Ureter (tissue), 1 donor: ENCODE data around the gene CELA3B. TPM values are rescaled to one million over a fixed set of nuclear protein-coding genes. Genes with fewer than 3 reads are reported as not detected.
"Not testable (repeated sequence)": the region's sequence is repeated elsewhere in the genome, so short reads cannot be mapped to it uniquely, and the experiment has no call there.

Experiments used
- DNase-seq: peaks from one replicate; pipeline ENCODE4 v3.0.0-alpha.2; 2020; ENCODE audit warnings: low spot score
- total RNA-seq: library from RNA; stranded (reverse); gene quantifications from one replicate; pipeline ENCODE4 v1.2.4, GENCODE V29; 2023
- donor health status: DM: yes; HTN: yes; CAD: no.

CELA3B gene
- total RNA-seq, 1 donor from 2014 or later: not detected

DNA sequence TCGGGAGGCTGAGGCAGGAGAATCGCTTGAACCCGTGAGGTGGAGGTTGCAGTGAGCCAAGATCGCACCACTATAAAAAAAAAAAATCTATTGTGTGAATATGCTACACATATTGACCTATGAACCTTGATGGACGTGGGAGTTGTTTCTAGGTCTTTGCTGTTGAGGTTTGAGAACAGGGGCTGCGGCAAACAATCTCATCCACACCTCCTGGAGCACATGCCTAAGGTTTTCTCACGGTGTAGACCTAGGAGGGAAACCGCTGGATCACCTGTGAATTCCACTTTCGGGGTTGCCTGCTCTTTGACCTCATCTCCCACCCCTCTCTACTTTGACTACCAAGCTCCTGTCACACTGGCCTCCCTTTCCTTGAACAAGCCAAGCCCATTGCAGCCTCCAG lies 1.5 kb upstream of the CELA3B start:
- DNase-seq: not testable (repeated sequence)

DNA sequence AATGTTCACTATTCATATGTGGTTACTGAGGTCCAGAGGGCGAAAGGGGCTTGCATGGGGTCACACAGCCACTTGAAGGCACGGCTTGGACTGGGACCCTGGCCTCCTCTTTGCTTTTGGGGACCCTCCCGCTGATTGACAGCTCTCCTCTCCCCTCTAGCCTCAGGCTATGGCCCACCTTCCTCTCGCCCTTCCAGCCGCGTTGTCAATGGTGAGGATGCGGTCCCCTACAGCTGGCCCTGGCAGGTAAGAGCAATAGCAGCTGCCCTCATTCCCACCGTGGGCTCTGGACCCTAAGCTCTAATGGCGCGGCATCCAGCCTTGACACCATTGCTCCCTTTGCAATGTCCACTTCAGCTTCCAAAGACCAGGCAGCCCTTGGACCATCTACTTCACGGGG lies 1.4 kb downstream of the CELA3B start:
- not testable (repeated sequence) for DNase-seq

DNA sequence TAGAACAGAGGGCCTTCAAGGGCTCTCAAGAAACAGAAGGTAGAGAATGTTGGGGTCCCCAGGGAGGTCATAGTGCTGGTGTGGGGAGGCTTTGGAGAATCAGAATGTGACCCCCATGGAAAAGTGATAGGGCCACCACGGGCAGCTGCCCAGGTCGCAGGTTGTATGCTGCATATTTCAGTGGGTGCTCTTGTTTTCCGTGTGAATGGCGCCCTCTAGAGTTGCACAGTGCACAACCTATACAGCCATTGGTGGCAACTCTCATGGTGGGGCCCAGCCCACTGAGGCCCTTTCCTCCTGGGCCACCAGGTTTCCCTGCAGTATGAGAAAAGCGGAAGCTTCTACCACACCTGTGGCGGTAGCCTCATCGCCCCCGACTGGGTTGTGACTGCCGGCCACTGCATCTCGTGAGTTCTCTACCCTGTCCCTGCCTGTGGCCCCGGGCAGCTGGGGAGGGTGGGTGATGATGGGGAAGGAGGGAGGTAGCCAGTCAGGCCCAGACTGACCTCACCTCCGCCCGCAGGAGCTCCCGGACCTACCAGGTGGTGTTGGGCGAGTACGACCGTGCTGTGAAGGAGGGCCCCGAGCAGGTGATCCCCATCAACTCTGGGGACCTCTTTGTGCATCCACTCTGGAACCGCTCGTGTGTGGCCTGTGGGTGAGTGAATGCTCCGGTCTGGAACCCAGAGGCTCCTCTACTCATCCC lies 3.8 kb downstream of the CELA3B start:
- not testable (repeated sequence) for DNase-seq

DNA sequence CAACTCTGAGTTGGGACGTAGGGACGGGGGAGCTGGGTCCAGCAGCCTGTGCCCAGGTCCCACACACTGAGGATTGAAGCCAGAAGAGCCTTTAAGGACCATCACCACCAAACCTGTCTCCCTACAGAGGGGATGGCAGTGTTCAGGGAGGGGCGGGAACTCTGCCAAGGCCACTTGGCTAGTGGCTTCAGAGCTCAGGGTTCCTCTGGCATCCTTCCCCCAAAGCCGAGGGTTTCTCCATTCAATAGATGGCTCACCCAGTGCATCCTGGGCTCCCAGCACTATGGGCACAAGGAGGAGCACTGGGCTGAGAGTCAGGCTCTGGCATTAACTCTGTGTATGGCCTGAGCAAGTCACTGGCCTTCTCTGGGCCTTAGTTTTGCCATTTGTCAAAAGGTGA lies 4.4 kb downstream of the CELA3B start:
- not testable (repeated sequence) for DNase-seq

DNA sequence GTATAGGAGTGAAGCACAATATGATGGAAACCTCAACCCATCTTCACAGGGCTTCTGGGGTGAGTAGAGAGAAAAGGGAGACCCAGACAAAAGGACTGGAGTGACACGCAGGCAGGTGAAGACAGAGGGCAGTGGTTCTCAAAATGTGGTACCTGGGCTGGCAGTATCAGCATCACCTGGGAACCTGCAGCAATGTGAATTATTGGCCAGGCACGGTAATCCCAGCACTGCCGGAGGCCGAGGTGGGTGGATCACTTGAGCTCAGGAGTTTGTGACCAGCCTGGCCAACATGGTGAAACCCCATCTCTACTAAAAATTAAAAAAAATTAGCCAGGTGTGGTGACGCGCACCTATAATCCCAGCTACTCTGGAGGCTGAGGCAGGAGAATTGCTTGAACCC lies 5.3 kb downstream of the CELA3B start:
- not testable (repeated sequence) for DNase-seq

DNA sequence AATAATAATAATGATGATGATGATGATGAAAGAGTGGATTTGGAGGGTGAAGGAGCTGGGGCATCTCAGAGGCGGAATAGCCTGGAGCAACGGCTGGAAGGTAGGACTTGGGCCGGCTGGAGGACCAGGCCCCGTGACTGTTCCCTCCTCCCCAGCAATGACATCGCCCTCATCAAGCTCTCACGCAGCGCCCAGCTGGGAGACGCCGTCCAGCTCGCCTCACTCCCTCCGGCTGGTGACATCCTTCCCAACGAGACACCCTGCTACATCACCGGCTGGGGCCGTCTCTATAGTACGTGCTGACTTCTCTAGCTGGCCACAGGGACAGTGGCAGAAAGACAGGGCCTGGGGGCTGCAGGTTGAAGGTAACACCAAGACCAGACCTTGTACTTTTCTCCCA lies 6.7 kb downstream of the CELA3B start:
- not testable (repeated sequence) for DNase-seq

DNA sequence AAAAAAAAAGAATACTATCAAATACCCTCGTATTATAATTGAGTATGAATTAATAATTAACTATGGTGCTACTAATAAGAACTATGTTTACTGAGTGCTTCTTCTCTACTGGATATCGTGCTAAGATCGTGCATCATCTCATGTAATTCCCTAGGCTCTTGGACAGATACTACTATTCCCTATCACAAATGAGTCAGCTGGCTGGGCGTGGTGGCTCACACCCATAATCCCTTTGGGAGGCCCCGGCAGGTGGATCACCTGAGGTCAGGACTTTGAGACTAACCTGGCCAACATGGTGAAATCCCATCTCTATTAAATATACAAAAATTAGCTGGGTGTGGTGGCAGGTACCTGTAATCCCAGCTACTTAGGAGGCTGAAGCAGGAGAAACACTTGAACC lies 9.1 kb downstream of the CELA3B start:
- not testable (repeated sequence) for DNase-seq

DNA sequence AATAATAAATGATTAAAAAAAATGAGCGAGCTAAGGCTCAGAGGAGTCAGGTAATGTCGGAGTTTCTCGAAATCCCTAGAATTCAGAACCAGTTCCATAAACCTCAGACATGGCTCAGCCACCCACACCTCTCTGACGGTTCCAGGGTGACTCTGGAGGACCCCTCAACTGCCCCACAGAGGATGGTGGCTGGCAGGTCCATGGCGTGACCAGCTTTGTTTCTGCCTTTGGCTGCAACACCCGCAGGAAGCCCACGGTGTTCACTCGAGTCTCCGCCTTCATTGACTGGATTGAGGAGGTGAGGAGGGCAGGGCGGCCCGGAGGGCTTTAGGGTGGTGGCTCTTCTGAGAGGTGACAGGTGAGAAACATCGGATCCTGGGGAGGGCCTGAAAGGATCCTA lies 9.6 kb downstream of the CELA3B start:
- DNase-seq: not testable (repeated sequence)

DNA sequence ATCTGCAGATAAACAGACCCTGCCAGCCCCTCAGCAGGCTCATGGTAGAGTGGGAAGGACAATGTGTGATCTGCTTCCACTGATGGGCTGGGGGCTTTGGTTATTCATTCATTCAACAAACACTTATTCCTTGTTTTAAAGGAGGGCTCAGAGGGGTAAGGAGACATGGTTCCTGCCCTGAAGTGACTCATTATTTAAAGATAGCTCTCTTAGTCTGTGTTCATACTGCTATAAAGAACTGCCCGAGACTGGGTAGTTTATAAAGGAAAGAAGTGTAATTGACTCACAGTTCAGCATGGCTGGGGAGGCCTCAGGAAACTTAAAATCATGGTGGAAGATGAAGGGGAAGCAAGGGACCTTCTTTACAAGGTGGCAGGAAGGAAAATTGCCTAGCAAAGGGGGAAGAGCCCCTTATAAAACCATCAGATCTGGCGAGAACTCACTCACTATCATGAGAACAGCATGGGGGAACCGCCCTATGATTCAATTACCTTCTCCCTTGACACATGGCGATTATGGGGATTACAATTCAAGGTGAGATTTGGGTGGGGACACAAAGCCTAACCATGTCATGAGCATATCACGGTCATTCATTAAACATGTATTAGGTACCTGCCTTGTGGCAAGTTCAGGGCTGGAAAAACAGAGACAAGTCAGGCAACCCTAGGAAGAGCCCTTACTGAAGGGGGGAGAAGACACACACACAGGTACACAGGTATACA lies 13.0 kb downstream of the CELA3B start:
- DNase-seq: not testable (repeated sequence)

DNA sequence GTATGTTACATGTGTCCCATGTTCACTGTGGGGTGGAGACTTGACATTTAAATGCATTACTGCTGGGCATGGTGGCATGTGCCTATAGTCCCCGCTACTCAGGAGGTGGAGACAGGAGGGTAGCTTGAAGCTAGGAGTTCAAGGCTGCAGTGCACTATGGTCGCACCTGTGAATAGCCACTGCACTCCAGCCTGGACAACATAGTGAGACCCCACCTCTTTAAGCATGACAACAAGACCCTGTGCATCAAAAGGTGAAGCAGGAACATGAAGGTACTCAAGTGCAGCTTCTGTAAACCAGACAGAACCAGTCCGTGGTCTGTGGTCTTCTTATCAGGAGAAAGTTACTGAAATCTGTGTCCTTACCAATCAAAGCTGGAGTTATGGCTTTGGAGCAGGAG lies 15.4 kb downstream of the CELA3B start:
- DNase-seq: not testable (repeated sequence)

DNA sequence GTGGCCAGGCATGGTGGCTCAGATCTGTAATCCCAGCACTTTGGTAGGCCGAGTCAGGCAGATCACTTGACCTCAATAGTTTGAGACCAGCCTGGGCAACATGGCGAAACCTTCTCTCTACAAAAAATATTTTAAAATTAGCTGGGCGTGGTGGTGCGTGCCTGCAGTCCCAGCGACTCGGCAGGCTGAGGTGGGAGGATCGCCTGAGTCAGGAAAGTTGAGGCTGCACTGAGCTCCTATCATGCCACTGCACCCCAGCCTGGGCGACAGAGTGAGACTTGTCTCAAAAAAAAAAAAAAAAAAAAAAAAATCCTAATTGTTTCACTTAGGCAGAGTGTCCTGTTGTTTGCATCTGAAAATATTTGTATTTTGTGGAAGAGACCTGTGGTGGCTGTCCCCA lies 17.9 kb downstream of the CELA3B start:
- not testable (repeated sequence) for DNase-seq

DNA sequence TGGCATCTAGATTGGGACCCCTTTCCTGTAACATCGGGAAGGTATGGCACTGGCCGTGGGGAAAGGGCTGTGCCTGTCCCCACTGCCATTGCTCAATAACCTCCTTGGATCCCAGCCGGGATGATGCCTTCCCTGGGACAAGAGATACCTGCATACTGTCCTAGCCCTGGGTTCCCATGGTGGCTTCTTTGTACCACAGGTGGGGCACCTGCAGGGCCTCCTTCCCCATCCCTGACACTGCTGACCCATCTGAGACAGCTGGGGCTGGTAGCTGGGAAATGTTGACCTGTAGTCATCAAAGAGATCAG lies 19.8 kb downstream of the CELA3B start:
- DNase-seq: not testable (repeated sequence)

DNA sequence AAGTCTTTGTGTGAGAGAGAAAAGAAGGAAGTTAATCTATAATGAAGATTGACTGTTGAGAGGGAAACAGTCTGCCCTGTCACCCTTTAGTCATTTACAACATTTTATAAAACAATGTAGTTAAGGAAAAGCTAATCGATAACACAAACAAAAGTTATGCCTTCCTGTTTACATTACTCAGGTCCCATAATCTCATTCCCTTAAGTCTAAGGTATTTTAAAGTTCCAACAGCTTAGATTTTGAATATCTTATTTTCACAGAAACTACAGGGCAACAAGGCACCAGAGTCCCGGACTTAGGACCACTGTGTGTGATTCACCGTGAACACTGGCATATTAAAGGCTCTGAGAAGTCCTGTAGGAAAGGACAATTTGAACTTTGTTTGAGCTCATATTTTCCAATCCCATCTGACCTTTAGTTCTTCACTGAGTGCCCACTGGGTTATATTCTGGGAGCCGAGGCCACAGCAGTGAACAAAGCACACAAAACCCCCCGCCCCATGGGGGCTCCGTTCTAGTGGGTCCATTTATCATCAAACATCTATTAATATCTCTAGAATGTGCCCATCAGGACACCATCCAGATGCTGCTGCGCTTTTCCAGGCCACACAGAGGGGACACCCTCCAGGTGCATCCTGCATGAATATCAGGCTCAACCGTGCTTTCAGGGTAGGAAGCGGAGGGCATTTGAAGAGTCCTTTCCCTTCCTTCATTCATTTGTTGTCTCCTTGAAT lies 21.2 kb downstream of the CELA3B start:
- DNase-seq: not testable (repeated sequence)

DNA sequence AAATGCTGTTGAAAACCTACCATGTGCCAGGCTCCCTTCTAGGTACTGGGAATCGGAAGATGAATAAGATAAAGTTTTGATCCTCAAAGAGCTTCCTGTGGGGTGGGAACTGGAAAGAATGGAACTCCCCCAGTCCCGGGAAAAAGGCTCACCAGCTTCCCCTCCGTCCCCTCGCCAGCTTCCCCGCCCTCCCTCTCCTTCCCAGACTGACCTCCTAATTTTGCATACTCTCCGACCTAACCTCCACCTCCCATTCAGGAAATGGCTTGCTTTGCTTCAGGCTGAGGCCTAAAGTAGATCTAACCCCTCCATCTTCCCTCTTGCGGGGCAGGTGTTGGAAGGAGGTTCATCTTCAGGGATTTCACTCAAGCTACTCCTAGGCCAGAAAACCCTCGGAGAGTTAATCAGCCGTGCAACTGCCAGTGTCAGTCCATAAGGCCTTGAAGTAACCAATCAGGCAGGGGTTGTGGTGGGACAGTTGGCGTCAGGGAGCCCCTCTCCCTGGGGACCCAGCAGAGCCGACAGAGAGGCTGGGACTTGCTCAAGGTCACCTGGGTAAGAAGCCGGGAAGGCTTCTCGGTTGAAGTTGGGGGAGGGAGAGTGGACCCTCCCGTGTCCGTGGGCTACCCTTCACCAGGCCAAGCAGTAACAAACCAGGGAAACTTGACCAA lies 21.9 kb downstream of the CELA3B start:
- not testable (repeated sequence) for DNase-seq

DNA sequence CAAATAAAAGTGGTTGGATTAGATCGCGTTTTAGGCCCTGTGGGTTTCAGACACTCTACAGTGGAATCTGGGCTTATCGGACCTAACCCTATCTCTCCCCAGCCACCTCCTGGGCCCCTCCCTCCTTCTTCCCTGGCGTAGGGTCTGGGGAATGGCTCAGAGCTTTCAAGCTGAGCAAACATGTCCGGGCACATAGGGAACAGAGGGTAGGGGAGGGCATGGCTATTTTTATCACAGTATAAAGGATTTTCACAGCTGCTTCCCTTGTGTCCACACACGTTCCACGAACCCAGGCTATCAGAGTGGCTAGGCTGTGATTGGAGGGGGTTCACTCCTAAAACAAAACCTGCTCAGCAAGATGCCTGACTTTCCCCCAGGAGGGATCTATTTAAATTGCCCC lies 22.8 kb downstream of the CELA3B start:
- DNase-seq: not testable (repeated sequence)

DNA sequence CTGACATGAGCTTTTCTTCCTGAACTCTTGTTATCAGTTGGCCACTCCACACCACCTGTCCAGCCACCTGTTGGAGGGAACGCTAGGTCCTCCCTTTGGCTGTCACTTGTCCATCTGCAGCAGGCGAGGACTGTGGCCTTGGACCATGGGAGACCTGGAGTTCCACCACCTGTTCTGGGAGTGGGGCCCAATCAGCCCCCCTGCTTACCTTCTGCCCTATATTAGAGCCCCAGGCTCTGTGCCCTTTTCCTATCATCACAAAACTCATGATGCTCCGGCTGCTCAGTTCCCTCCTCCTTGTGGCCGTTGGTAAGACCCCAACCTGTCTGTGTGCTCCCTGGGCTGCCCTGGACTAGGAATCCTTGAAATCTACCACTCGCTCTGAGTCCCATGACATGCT lies 24.6 kb downstream of the CELA3B start, which contains the start of gene CELA3A:
TSS of gene CELA3A (plus strand) at position 249 of the 400 bp plus-strand sequence. CDS start at position 267, 18 bp downstream.
- DNase-seq: no peak

DNA sequence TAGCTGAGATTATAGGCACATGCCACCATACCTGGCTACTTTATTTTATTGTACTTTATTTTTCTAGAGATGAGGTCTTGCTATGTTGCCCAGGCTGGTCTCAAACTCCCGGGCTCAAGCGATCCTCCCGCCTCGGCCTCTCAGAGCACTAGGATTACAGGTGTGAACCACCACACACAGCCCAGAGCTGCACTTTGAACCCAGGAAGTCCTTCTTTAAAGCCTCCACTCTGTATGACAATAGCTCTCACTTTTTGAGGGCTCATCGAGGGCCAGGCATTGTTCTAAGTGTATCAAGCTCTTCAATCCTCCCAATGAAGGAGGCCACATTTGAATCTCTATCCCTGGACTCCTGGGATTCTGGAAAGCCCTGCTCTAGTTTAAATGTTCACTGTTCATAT lies 25.6 kb downstream of the CELA3B start:
- DNase-seq: not testable (repeated sequence)

DNA sequence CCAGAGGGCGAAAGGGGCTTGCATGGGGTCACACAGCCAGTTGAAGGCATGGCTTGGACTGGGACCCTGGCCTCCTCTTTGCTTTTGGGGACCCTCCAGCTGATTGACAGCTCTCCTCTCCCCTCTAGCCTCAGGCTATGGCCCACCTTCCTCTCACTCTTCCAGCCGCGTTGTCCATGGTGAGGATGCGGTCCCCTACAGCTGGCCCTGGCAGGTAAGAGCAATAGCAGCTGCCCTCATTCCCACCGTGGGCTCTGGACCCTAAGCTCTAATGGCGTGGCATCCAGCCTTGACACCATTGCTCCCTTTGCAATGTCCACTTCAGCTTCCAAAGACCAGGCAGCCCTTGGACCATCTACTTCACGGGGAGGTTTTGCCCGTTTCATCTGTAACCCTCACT lies 26.1 kb downstream of the CELA3B start:
- not testable (repeated sequence) for DNase-seq

DNA sequence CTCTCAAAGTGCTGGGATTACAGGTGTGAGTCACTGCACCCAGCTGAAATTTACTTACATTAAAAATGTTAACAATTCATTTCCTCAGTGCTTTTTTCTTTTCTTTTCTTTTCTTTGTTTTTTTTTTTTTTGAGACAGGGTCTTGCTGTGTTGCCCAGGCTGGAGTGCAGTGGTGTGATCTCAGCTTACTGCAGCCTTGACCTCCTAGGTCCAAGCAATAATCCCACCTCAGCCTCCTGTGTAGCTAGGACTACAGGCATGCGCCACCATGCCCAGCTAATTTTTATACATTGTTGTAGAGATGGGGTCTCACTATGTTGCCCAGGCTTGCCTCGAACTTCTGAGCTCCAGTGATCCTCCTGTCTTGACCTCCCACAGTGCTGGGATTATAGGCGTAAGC lies 27.1 kb downstream of the CELA3B start:
- DNase-seq: not testable (repeated sequence)

DNA sequence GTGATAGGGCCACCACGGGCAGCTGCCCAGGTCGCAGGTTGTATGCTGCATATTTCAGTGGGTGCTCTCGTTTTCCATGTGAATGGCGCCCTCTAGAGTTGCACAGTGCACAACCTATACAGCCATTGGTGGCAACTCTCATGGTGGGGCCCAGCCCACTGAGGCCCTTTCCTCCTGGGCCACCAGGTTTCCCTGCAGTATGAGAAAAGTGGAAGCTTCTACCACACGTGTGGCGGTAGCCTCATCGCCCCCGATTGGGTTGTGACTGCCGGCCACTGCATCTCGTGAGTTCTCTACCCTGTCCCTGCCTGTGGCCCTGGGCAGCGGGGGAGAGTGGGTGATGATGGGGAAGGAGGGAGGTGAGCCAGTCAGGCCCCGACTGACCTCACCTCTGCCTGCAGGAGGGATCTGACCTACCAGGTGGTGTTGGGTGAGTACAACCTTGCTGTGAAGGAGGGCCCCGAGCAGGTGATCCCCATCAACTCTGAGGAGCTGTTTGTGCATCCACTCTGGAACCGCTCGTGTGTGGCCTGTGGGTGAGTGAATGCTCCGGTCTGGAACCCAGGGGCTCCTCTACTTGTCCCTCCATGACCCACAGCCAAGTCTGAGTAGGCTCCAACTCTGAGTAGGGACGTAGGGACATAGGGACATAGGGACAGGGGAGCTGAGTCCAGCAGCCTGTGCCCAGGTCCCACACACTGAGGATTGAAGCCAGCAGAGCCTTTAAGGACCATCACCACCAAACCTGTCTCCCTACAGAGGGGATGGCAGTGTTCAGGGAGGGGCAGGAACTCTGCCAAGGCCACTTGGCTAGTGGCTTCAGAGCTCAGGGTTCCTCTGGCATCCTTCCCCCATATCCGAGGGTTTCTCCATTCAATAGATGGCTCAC lies 28.7 kb downstream of the CELA3B start:
- not testable (repeated sequence) for DNase-seq

DNA sequence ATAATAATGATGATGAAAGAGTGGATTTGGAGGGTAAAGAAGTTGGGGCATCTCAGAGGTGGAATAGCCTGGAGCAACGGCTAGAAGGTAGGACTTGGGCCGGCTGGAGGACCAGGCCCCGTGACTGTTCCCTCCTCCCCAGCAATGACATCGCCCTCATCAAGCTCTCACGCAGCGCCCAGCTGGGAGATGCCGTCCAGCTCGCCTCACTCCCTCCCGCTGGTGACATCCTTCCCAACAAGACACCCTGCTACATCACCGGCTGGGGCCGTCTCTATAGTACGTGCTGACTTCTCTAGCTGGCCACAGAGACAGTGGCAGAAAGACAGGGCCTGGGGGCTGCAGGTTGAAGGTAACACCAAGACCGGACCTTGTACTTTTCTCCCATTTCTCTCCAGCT lies 29.9 kb downstream of the CELA3B start:
- not testable (repeated sequence) for DNase-seq
